Panc1 (cell line): ENCODE data around the gene PDS5B. TPM values are rescaled to one million over a fixed set of nuclear protein-coding genes. Genes with fewer than 3 reads are reported as not detected.

ENCODE experiments used
- ATAC-seq: fragments of 200-7000 bp; cut with Tn5 transposase; 2 replicates; pipeline ENCODE4 v1.9.1; 2020; ENCODE audit warnings: mild to moderate bottlenecking, moderate library complexity
- BruUV-seq: library from RNA; stranded (reverse); fragments of 400-500 nt; replicated peaks from 2 replicates; lab custom pipeline; 2021; lab: Mats Ljungman, UMichigan
- CTCF ChIA-PET: fragments of 300-600 bp; sonication (Branson Sonifier 250); formaldehyde crosslinking; loops from one replicate; lab custom pipeline; 2022; ENCODE audit warnings: antibody characterized with exemption; lab: Charles Lee
- POLR2A ChIA-PET: fragments of 300-600 bp; sonication (Branson Sonifier 250); formaldehyde crosslinking; loops from one replicate; lab custom pipeline; 2022; ENCODE audit warnings: antibody characterized with exemption; lab: Charles Lee
- DNase-seq: peaks from one replicate; pipeline ENCODE4 v3.0.0-alpha.2; 2010; ENCODE audit warnings: low read depth, low spot score
- H3K27ac ChIP-seq: 2 replicates; pipeline ENCODE4 v1.5.1; 2011; ENCODE audit warnings: mild to moderate bottlenecking, low read length, inconsistent platforms
- H3K27me3 ChIP-seq: fragments of 200-500 bp; sonication (Bioruptor generic); 2 replicates; pipeline ENCODE4 v1.6.0; 2014; ENCODE audit warnings: low read length, inconsistent platforms; ENCODE audit not compliant: control insufficient read depth, insufficient read depth
- H3K36me3 ChIP-seq: fragments of 200-500 bp; sonication (Bioruptor generic); 2 replicates; pipeline ENCODE4 v1.5.1; 2014; ENCODE audit warnings: inconsistent platforms, mild to moderate bottlenecking, low read length, moderate library complexity; ENCODE audit not compliant: control insufficient read depth, insufficient read depth
- H3K4me1 ChIP-seq: 2 replicates; pipeline ENCODE4 v1.5.1; 2011; ENCODE audit warnings: inconsistent platforms, mild to moderate bottlenecking, low read length, moderate library complexity; ENCODE audit not compliant: control insufficient read depth, insufficient read depth
- H3K4me3 ChIP-seq, 2 experiments: 2 replicates each; pipeline ENCODE4 v1.5.1; 2011 to 2012; ENCODE audit warnings: low read depth in 2 of 2, low read length in 2 of 2, mild to moderate bottlenecking in 2 of 2, inconsistent platforms in 1 of 2, moderate library complexity in 1 of 2
- H3K9me3 ChIP-seq: fragments of 200-500 bp; sonication (Bioruptor generic); 2 replicates; pipeline ENCODE4 v1.5.1; 2014; ENCODE audit warnings: low read depth, mild to moderate bottlenecking, inconsistent platforms, low read length, moderate library complexity; ENCODE audit not compliant: control insufficient read depth, insufficient read depth
- POLR2AphosphoS5 ChIP-seq: IDR thresholded peaks from 2 replicates; pipeline ENCODE4 v1.6.1; 2012; ENCODE audit warnings: mild to moderate bottlenecking, low read depth, low read length, moderate library complexity
- SIN3A ChIP-seq: IDR thresholded peaks from 2 replicates; pipeline ENCODE4 v1.6.1; 2012; ENCODE audit warnings: low read depth, mild to moderate bottlenecking, low read length, moderate library complexity, borderline replicate concordance; ENCODE audit not compliant: insufficient read depth
- TCF7L2 ChIP-seq: IDR thresholded peaks from 2 replicates; pipeline ENCODE4 v1.6.1; 2011; ENCODE audit warnings: mild to moderate bottlenecking, low read depth, low read length, inconsistent platforms
- in situ Hi-C: cut with HindIII; loops from 2 replicates; pipeline ENCODE4 v1.10.0; 2016; ENCODE audit warnings: low sequenced_read_pairs, low pct_unique_long_range_greater_than_20kb
- intact Hi-C: fragments of 100-400 bp; cut with micrococcal nuclease; formaldehyde crosslinking; loops from one replicate; pipeline ENCODE4 v1.10.0; 2022; ENCODE audit not compliant: unreplicated experiment
- total RNA-seq: library from RNA; stranded (reverse); gene quantifications from one replicate; pipeline ENCODE4 v1.2.1, GENCODE V29; 2021; ENCODE audit not compliant: unreplicated experiment
- TF ChIP-seq, protein P1 (sequence below), 2 experiments: IDR thresholded peaks; 2 replicates each; pipeline ENCODE4 v1.6.1; 2011 to 2012; ENCODE audit warnings: low read depth in 2 of 2, control low read depth in 1 of 2, low read length in 1 of 2, mild to moderate bottlenecking in 1 of 2, moderate library complexity in 1 of 2; ENCODE audit not compliant: insufficient read depth in 1 of 2
- TF ChIP-seq, protein P2 (sequence below): fragments of 450-650 bp; IDR thresholded peaks from 2 replicates; pipeline ENCODE4 v1.5.1; 2017; ENCODE audit warnings: mild to moderate bottlenecking

The PDS5B gene
- total RNA-seq, 1 experiment from 2014 or later: 33.9 TPM

DNA sequence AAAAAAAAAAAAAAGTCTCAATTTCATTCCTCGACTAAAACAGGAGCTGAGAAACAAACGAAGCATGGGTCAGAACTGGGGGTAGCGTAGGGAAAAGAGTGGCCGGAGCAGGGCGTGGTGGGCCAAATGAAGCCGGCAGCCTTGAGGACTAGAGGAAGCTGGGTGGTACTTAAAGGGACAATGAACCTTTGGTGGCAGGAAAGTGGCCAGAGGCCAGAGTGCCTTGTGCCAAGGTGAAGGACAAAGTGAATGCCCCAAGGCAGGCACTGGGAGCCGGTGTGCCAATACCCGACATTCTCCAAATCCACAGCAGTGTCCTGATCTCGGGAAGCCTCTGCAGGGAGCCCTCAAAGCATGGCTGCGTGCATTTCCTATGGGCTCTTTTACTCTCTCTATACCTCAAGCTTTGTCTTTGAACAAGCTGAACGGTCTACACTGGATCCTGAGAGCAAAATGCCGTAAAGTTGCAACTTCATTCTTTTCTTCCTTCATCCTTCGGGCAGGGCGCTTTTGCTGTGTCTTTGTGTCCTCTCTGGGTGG is 235.0 kb downstream of the PDS5B start:
- Histone ChIP-seq H3K4me3 (no peak overlapping the region), H3K9me3 (no peaks in the 10 kb centered on the region), H3K4me1 (peaks cover 10% of the 10 kb centered on the region; the same call in 1 of the 2 replicates), H3K27me3 (no peaks in the 10 kb centered on the region), H3K27ac (no peak overlapping the region), H3K36me3 (no peaks in the 10 kb centered on the region)
- DNase-seq: no peak
- ATAC-seq: no peak
- BruUV-seq: no TSS peak
- ChIA-PET CTCF (no interaction called here), POLR2A (no interaction called here)
- in situ Hi-C loops (no loop called here), intact Hi-C loops (no loop called here)
- no peak for TF ChIP-seq TCF7L2
- no peak for TF ChIP-seq POLR2AphosphoS5
- TF ChIP-seq, protein P1, sequence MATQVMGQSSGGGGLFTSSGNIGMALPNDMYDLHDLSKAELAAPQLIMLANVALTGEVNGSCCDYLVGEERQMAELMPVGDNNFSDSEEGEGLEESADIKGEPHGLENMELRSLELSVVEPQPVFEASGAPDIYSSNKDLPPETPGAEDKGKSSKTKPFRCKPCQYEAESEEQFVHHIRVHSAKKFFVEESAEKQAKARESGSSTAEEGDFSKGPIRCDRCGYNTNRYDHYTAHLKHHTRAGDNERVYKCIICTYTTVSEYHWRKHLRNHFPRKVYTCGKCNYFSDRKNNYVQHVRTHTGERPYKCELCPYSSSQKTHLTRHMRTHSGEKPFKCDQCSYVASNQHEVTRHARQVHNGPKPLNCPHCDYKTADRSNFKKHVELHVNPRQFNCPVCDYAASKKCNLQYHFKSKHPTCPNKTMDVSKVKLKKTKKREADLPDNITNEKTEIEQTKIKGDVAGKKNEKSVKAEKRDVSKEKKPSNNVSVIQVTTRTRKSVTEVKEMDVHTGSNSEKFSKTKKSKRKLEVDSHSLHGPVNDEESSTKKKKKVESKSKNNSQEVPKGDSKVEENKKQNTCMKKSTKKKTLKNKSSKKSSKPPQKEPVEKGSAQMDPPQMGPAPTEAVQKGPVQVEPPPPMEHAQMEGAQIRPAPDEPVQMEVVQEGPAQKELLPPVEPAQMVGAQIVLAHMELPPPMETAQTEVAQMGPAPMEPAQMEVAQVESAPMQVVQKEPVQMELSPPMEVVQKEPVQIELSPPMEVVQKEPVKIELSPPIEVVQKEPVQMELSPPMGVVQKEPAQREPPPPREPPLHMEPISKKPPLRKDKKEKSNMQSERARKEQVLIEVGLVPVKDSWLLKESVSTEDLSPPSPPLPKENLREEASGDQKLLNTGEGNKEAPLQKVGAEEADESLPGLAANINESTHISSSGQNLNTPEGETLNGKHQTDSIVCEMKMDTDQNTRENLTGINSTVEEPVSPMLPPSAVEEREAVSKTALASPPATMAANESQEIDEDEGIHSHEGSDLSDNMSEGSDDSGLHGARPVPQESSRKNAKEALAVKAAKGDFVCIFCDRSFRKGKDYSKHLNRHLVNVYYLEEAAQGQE (IDR thresholded peaks at IDR 0.05; ENCODE audit: insufficient read depth in 1 of 2, low read depth in 2 of 2, low read length in 1 of 2): no peak
- TF ChIP-seq, protein P2, sequence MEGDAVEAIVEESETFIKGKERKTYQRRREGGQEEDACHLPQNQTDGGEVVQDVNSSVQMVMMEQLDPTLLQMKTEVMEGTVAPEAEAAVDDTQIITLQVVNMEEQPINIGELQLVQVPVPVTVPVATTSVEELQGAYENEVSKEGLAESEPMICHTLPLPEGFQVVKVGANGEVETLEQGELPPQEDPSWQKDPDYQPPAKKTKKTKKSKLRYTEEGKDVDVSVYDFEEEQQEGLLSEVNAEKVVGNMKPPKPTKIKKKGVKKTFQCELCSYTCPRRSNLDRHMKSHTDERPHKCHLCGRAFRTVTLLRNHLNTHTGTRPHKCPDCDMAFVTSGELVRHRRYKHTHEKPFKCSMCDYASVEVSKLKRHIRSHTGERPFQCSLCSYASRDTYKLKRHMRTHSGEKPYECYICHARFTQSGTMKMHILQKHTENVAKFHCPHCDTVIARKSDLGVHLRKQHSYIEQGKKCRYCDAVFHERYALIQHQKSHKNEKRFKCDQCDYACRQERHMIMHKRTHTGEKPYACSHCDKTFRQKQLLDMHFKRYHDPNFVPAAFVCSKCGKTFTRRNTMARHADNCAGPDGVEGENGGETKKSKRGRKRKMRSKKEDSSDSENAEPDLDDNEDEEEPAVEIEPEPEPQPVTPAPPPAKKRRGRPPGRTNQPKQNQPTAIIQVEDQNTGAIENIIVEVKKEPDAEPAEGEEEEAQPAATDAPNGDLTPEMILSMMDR: no peak
- no peak for TF ChIP-seq SIN3A

DNA sequence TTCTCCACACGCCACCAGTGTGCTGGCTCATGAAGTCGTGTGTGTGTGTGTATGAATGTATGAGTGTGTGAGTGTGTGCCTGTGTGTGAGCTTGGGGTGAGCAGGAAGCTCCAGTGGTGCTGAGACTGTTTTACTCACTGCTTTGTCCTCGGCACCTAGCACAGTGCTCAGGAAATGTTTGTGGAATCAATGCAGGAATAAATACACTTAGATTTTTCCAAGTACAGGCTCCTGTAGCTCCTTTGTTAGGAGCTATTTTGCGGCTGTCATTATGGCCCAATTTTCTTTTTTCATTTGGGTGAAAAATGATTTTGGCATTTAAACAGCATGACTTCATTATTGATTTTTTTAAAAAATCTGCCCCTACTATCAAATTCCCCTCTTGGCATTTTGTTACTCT is 236.5 kb downstream of the PDS5B start:
- in situ Hi-C loops: no loop called here
- peaks cover 10% of the 10 kb centered on the region; the same call in 1 of the 2 replicates for H3K4me1 ChIP-seq

More for the DNA sequence above, 236.5 kb downstream of the PDS5B start:
- intact Hi-C loops: no loop called here
- Histone ChIP-seq H3K4me3 (no peak overlapping the region), H3K27me3 (no peaks in the 10 kb centered on the region), H3K27ac (no peak overlapping the region), H3K9me3 (no peaks in the 10 kb centered on the region), H3K36me3 (no peaks in the 10 kb centered on the region)
- ATAC-seq (no peak), DNase-seq (no peak)
- TF ChIP-seq SIN3A (no peak), POLR2AphosphoS5 (no peak), TCF7L2 (no peak)
- TF ChIP-seq, protein P1 (IDR thresholded peaks at IDR 0.05; ENCODE audit: insufficient read depth in 1 of 2, low read depth in 2 of 2, low read length in 1 of 2): no peak
- TF ChIP-seq, protein P2: no peak
- ChIA-PET POLR2A (no interaction called here), CTCF (no interaction called here)
- BruUV-seq: no TSS peak
